Upper lobe of left lung (tissue), 6 donors: Measurements from ENCODE around the gene FGB. TPM values are rescaled to one million over a fixed set of nuclear protein-coding genes. Genes with fewer than 3 reads are reported as not detected.

Experiments
- ATAC-seq, 2 donors: fragments of 200-7000 bp; cut with Tn5 transposase; one replicate each; pipeline ENCODE4 v1.9.1; 2022; ENCODE audit warnings: mild to moderate bottlenecking in 2 of 2, moderate library complexity in 2 of 2; ENCODE audit not compliant: low FRiP score in 2 of 2
- DNase-seq, 2 donors: peaks; one replicate each; pipeline ENCODE4 v3.0.0-alpha.2; 2019 to 2020
- H3K27ac ChIP-seq, 4 donors: fragments of 200-600 bp; sonication (generic); one replicate each; pipeline ENCODE4 v1.5.1; 2016 to 2019
- H3K27me3 ChIP-seq, 4 donors: fragments of 200-600 bp; sonication (generic); one replicate each; pipeline ENCODE4 v1.5.1; 2017 to 2019
- H3K36me3 ChIP-seq, 4 donors: fragments of 200-600 bp; sonication (generic); one replicate each; pipeline ENCODE4 v1.5.1; 2016 to 2019
- H3K4me1 ChIP-seq, 4 donors: fragments of 200-600 bp; sonication (generic); one replicate each; pipeline ENCODE4 v1.5.1; 2018 to 2019
- H3K4me3 ChIP-seq, 4 donors: fragments of 200-600 bp; sonication (generic); one replicate each; pipeline ENCODE4 v1.5.1; 2017 to 2019; ENCODE audit warnings: mild to moderate bottlenecking in 2 of 4, moderate library complexity in 1 of 4
- H3K9me3 ChIP-seq, 4 donors: fragments of 200-600 bp; sonication (generic); one replicate each; pipeline ENCODE4 v1.5.1; 2018 to 2019
- EP300 ChIP-seq, 4 donors: sonication (generic); formaldehyde crosslinking; IDR thresholded peaks; one replicate each; pipeline ENCODE4 v1.5.1; 2017; ENCODE audit warnings: antibody characterized with exemption in 4 of 4, control low read depth in 2 of 4
- POLR2A ChIP-seq, 4 donors: fragments of 450-650 bp; IDR thresholded peaks; one replicate each; pipeline ENCODE4 v1.5.1; 2016 to 2017; ENCODE audit warnings: antibody characterized with exemption in 4 of 4, mild to moderate bottlenecking in 2 of 4
- POLR2AphosphoS5 ChIP-seq, 2 donors: sonication (generic); formaldehyde crosslinking; IDR thresholded peaks; one replicate each; pipeline ENCODE4 v1.5.1; 2017; ENCODE audit warnings: antibody characterized with exemption in 2 of 2
- WGBS, 2 donors: methylation state at CpG; one replicate each; pipeline ENCODE4 v1.1.5; 2017 to 2018; 5-methylcytosine and 5-hydroxymethylcytosine counted together
- total RNA-seq, 6 donors: library from RNA; depleted of rRNA in 4 of 6; stranded (reverse); fragments of >200 nt in 4 of 6; gene quantifications; one replicate each; pipeline versions ENCODE4 v1.1.0 to v1.2.1, GENCODE V29; 2016 to 2021
- TF ChIP-seq, protein P1 (sequence below), 6 experiments: fragments of 450-650 bp in 4 of 6; fragments of 200-600 bp in 2 of 6; sonication (generic) in 2 of 6; IDR thresholded peaks; one replicate each; pipeline ENCODE4 v1.5.1; 2016 to 2019; ENCODE audit warnings: antibody characterized with exemption in 6 of 6
- donor health status: DM: no; HTN: no; CAD: no; lungs with moderate emphysema.
- donor health status: DM: no; HTN: yes; CAD: no; lungs with severe emphysema.

Gene FGB
- total RNA-seq, 6 donors from 2014 or later, result 2.2 to 3.9 TPM; not detected in 4

DNA sequence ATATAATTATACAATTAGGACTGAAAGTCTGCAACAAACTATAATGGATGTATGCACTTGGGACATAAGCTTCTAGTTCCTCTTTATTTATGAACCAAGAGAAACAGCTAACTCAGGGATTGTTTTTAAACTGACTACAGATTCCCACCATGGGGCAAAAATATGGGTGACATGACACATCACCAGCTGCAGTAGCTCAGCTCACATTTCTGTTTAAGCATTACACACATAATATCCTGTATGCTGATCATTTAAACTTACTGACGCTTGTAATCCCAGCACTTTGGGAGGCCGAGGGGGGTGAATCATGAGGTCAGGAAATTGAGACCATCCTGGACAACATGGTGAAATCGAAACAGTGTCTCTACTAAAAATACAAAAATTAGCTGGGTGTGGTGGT lies 11.5 kb downstream of the FGB start:
- no peak for TF ChIP-seq POLR2AphosphoS5 (IDR thresholded peaks at IDR 0.05)
- TF ChIP-seq EP300 (IDR thresholded peaks at IDR 0.05), result no peak
- TF ChIP-seq, protein P1, sequence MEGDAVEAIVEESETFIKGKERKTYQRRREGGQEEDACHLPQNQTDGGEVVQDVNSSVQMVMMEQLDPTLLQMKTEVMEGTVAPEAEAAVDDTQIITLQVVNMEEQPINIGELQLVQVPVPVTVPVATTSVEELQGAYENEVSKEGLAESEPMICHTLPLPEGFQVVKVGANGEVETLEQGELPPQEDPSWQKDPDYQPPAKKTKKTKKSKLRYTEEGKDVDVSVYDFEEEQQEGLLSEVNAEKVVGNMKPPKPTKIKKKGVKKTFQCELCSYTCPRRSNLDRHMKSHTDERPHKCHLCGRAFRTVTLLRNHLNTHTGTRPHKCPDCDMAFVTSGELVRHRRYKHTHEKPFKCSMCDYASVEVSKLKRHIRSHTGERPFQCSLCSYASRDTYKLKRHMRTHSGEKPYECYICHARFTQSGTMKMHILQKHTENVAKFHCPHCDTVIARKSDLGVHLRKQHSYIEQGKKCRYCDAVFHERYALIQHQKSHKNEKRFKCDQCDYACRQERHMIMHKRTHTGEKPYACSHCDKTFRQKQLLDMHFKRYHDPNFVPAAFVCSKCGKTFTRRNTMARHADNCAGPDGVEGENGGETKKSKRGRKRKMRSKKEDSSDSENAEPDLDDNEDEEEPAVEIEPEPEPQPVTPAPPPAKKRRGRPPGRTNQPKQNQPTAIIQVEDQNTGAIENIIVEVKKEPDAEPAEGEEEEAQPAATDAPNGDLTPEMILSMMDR (IDR thresholded peaks at IDR 0.05), result no peak
- no peak for TF ChIP-seq POLR2A (IDR thresholded peaks at IDR 0.05)
- no peak for DNase-seq
- no peak overlapping the region for H3K27ac ChIP-seq
- H3K36me3 ChIP-seq, result no peaks in the 10 kb centered on the region
- no peak overlapping the region for H3K4me3 ChIP-seq
- H3K9me3 ChIP-seq, result no peaks in the 10 kb centered on the region
- WGBS, 2 donors, result 48 to 72% methylated on average over 3 of the region's 3 CpGs
- no peaks in the 10 kb centered on the region for H3K27me3 ChIP-seq
- H3K4me1 ChIP-seq, result no peaks in the 10 kb centered on the region
- ATAC-seq, result no peak

DNA sequence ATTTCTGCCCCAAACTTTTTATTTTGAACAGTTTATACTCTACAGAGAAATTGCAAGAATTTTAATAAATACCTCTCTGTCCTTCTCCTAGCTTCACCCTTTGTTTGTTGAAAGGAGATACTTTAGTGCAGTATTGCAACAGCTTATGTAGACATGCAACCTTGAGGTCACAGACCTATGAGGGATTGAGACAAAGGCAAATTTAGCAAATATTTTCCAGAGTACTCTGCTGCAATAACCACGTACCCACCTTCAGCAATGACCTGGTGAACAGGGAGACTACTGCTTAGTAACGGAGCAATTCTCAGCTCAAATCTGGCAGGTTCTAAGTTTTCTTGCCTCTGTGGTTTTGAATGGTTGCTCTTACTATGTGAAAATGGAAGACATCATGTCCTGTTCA lies 14.5 kb downstream of the FGB start:
- no peak for TF ChIP-seq POLR2A (IDR thresholded peaks at IDR 0.05)
- TF ChIP-seq POLR2AphosphoS5 (IDR thresholded peaks at IDR 0.05), result no peak
- TF ChIP-seq, protein P1 (IDR thresholded peaks at IDR 0.05), result no peak
- TF ChIP-seq EP300 (IDR thresholded peaks at IDR 0.05), result no peak
- WGBS, 2 donors, result 83 to 89% methylated on average over 2 of the region's 2 CpGs

DNA sequence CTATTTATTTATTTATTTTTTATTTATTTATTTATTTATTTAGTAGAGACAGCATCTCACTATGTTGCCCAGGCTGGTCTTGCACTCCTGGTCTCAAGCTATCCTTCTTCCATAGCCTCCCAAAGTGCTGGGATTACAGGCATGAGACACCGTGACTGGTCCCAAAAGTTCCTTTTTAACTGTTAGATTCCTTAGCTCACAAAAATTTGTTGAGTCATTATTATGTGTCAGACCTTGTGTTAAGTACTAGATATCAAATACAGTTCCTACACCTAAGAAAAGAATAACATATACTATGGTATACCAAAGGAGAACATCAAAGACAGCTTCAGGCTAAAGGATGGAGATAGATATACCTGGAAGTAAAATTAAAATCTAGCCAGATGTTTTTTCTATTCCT lies 16.1 kb downstream of the FGB start:
- Histone ChIP-seq H3K36me3 (no peaks in the 10 kb centered on the region), H3K4me1 (no peaks in the 10 kb centered on the region), H3K4me3 (no peak overlapping the region), H3K9me3 (no peaks in the 10 kb centered on the region), H3K27me3 (no peaks in the 10 kb centered on the region), H3K27ac (no peak overlapping the region)
- TF ChIP-seq, protein P1 (IDR thresholded peaks at IDR 0.05), result no peak
- TF ChIP-seq EP300 (IDR thresholded peaks at IDR 0.05) (no peak), POLR2AphosphoS5 (IDR thresholded peaks at IDR 0.05) (no peak), POLR2A (IDR thresholded peaks at IDR 0.05) (no peak)
- DNase-seq, result no peak
- ATAC-seq, result no peak
- 52 to 75% methylated on average over 1 of the region's 1 CpG for WGBS, 2 donors

More for the DNA sequence above, 14.5 kb downstream of the FGB start:
- Histone ChIP-seq H3K4me1 (no peaks in the 10 kb centered on the region), H3K27ac (no peak overlapping the region), H3K36me3 (no peaks in the 10 kb centered on the region), H3K4me3 (no peak overlapping the region), H3K27me3 (no peaks in the 10 kb centered on the region), H3K9me3 (no peaks in the 10 kb centered on the region)
- ATAC-seq (no peak), DNase-seq (no peak)

DNA sequence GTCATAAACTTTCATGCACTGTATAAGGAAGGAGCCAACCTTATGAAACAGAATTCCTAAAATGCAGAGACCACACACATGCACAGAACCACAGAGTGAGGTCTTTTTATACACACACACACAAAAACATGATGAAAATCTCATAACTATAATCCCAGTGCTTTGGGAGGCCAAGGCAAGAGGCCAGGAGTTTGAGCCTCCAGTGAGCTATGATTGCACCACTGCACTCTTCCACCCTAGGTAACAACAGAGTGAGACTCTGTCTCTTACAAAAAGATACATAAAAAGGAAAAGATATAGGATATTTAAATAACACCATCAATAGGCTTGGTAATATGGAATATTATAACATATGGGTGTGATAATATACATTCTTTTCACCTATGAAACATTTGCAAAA lies 17.1 kb downstream of the FGB start:
- Histone ChIP-seq H3K27me3 (no peaks in the 10 kb centered on the region), H3K9me3 (no peaks in the 10 kb centered on the region), H3K4me1 (no peaks in the 10 kb centered on the region), H3K36me3 (no peaks in the 10 kb centered on the region), H3K4me3 (no peak overlapping the region), H3K27ac (no peak overlapping the region)
- TF ChIP-seq EP300 (IDR thresholded peaks at IDR 0.05), result no peak
- TF ChIP-seq POLR2AphosphoS5 (IDR thresholded peaks at IDR 0.05), result no peak
- TF ChIP-seq POLR2A (IDR thresholded peaks at IDR 0.05), result no peak
- TF ChIP-seq, protein P1 (IDR thresholded peaks at IDR 0.05), result no peak
- DNase-seq (no peak), ATAC-seq (no peak)

DNA sequence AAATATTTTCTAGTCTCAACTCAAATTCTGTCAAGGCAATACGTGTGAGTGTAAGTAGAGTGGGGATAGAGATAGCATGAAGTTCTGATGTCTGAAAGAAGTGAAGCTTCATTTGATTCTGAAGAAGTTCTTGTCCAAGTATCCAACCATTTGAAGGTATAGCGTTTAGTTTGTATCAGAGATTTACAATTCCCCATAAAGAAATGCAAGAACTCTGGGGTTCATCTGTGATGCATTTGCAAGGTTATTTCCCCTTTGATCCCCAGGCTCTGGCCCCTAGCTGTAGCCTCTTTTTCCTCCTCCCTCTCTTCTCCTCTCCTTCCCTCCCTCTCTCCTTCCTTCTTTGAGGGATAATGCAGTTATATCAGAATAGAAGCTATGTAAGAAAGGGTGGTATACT lies 19.9 kb downstream of the FGB start:
- 57 to 88% methylated on average over 2 of the region's 2 CpGs for WGBS, 2 donors
- no peak overlapping the region for H3K27ac ChIP-seq
- H3K27me3 ChIP-seq, result no peaks in the 10 kb centered on the region
- no peaks in the 10 kb centered on the region for H3K9me3 ChIP-seq
- TF ChIP-seq POLR2A (IDR thresholded peaks at IDR 0.05), result no peak
- no peak for TF ChIP-seq EP300 (IDR thresholded peaks at IDR 0.05)
- no peak for TF ChIP-seq POLR2AphosphoS5 (IDR thresholded peaks at IDR 0.05)
- TF ChIP-seq, protein P1 (IDR thresholded peaks at IDR 0.05), result no peak
- H3K4me1 ChIP-seq, result no peaks in the 10 kb centered on the region
- no peak overlapping the region for H3K4me3 ChIP-seq
- ATAC-seq (no peak), DNase-seq (no peak)
- H3K36me3 ChIP-seq, result no peaks in the 10 kb centered on the region
